ENCODE results near the gene CEP63. TPM values are rescaled to one million over a fixed set of nuclear protein-coding genes. Genes with fewer than 3 reads are reported as not detected.
A peak's percentile ranks its signal among the peaks of the same experiment; 100 is the strongest.

Gene CEP63
- total RNA-seq, 2 donors from 2014 or later = 19.2 to 30.0 TPM

GRCh38 chr3:134464064-134464688 is 21.7 kb upstream of the CEP63 start:
- TF ChIP-seq CTCF (IDR thresholded peaks at IDR 0.05) = no peak
- TF ChIP-seq POLR2A (IDR thresholded peaks at IDR 0.05) = no peak
- DNase-seq (peak; percentile 40 to 65 (median 49)), ATAC-seq (peak; percentile 50)
- H3K9me3 ChIP-seq = no peaks in the 10 kb centered on the region
- 53 to 56% methylated on average over 13 of the region's 13 CpGs for WGBS, 2 donors
- H3K27ac ChIP-seq = peak overlapping the region in 1 of 4 donors; percentile 30
- no peak overlapping the region for H3K4me3 ChIP-seq
- H3K4me1 ChIP-seq = no peaks in the 10 kb centered on the region
- H3K27me3 ChIP-seq = no peaks in the 10 kb centered on the region
- no peaks in the 10 kb centered on the region for H3K36me3 ChIP-seq (replicated peaks in 1 of 2; ENCODE audit: insufficient read depth in 1 of 2, low read depth in 2 of 2)
- intact Hi-C loops (cut with DNase I) = no loop called here

- Histone ChIP-seq H3K4me3 (no peak overlapping the region), H3K9me3 (no peaks in the 10 kb centered on the region), H3K4me1 (no peaks in the 10 kb centered on the region), H3K27me3 (no peaks in the 10 kb centered on the region), H3K36me3 (replicated peaks in 1 of 2; ENCODE audit: insufficient read depth in 1 of 2, low read depth in 2 of 2) (no peaks in the 10 kb centered on the region), H3K27ac (peak overlapping the region in 1 of 4 donors; percentile 30)
- DNase-seq = no peak
- no peak for ATAC-seq
- intact Hi-C loops (cut with DNase I) = no loop called here
- TF ChIP-seq POLR2A (IDR thresholded peaks at IDR 0.05) (no peak), CTCF (IDR thresholded peaks at IDR 0.05) (no peak)
- 71 to 75% methylated on average over 6 to 8 of the region's 8 CpGs for WGBS, 2 donors
Measured at GRCh38 chr3:134464689-134465365, 21.0 kb upstream of the CEP63 start.

- WGBS, 2 donors = 85 to 93% methylated on average over 1 of the region's 1 CpG
- Histone ChIP-seq H3K4me1 (no peaks in the 10 kb centered on the region), H3K27ac (no peak overlapping the region), H3K4me3 (no peak overlapping the region), H3K36me3 (replicated peaks in 1 of 2; ENCODE audit: insufficient read depth in 1 of 2, low read depth in 2 of 2) (no peaks in the 10 kb centered on the region), H3K27me3 (no peaks in the 10 kb centered on the region), H3K9me3 (no peaks in the 10 kb centered on the region)
- no peak for DNase-seq
- intact Hi-C loops (cut with DNase I) = no loop called here
- TF ChIP-seq POLR2A (IDR thresholded peaks at IDR 0.05) (no peak), CTCF (IDR thresholded peaks at IDR 0.05) (no peak)
- no peak for ATAC-seq
Measured at GRCh38 chr3:134466331-134466730, 19.5 kb upstream of the CEP63 start.

- H3K27ac ChIP-seq = no peak overlapping the region
Measured at GRCh38 chr3:134468519-134468918, 17.3 kb upstream of the CEP63 start.

More at GRCh38 chr3:134468519-134468918, 17.3 kb upstream of the CEP63 start:
- no peaks in the 10 kb centered on the region for H3K9me3 ChIP-seq
- intact Hi-C loops (cut with DNase I) = no loop called here
- TF ChIP-seq POLR2A (IDR thresholded peaks at IDR 0.05) (no peak), CTCF (IDR thresholded peaks at IDR 0.05) (no peak)
- no peaks in the 10 kb centered on the region for H3K4me1 ChIP-seq
- DNase-seq (no peak), ATAC-seq (no peak)
- no peaks in the 10 kb centered on the region for H3K36me3 ChIP-seq (replicated peaks in 1 of 2; ENCODE audit: insufficient read depth in 1 of 2, low read depth in 2 of 2)
- H3K4me3 ChIP-seq = no peak overlapping the region
- H3K27me3 ChIP-seq = no peaks in the 10 kb centered on the region
- 86 to 93% methylated on average over 4 of the region's 4 CpGs for WGBS, 2 donors

All from body of pancreas (tissue), 4 donors.